ENCODE data around the gene USP21. TPM values are rescaled to one million over a fixed set of nuclear protein-coding genes. Genes with fewer than 3 reads are reported as not detected.

USP21 gene
- total RNA-seq, 1 donor from 2014 or later = 6.7 TPM

- H3K4me2 ChIP-seq = peak within 1 kb of the TSS; percentile 94
- H3K27me3 Mint-ChIP-seq (ENCODE audit: insufficient read depth, low read depth) = peaks cover 3% of the 10 kb centered on the region
- H3K4me1 ChIP-seq = no peaks in the 10 kb centered on the region
- peak within 1 kb of the TSS; percentile 98 for H2AFZ ChIP-seq (replicated peaks)
- H3K27ac ChIP-seq = no peak within 1 kb of the TSS
- no peaks in the 10 kb centered on the region for H4K20me1 ChIP-seq (ENCODE audit: low read depth)
- peak within 1 kb of the TSS; percentile 99 for H3K4me3 Mint-ChIP-seq
- H3K79me2 ChIP-seq (ENCODE audit: low read depth) = no peaks in the 10 kb centered on the region
- H3K36me3 ChIP-seq = no peaks in the 10 kb centered on the region
- DNase-seq (ENCODE audit: low spot score) = peak; percentile 90
- H3K36me3 Mint-ChIP-seq = peaks cover 20% of the 10 kb centered on the region
- peak within 1 kb of the TSS; percentile 82 for H3K4me3 ChIP-seq
- H3K9me3 ChIP-seq (ENCODE audit: low read depth) = no peaks in the 10 kb centered on the region
- H3K4me1 Mint-ChIP-seq = peaks cover 24% of the 10 kb centered on the region
- H3F3A ChIP-seq (ENCODE audit: low read depth) = peaks cover 10% of the 10 kb centered on the region
- peak within 1 kb of the TSS; percentile 49 for H3K9ac ChIP-seq
- H3K27ac Mint-ChIP-seq = peak within 1 kb of the TSS; percentile 99
- peaks cover 10% of the 10 kb centered on the region for H3K27me3 ChIP-seq
- TF ChIP-seq EZH2 (IDR thresholded peaks at IDR 0.05) (no peak), EZH2phosphoT487 (IDR thresholded peaks at IDR 0.05) (no peak), CTCF (IDR thresholded peaks at IDR 0.05) (peak; percentile 21)
- no peaks in the 10 kb centered on the region for H3K9me3 Mint-ChIP-seq
Observed at GRCh38 chr1:161177112-161177935, 18.0 kb downstream of the USP21 start, which contains the start of gene B4GALT3. Gene B4GALT3, minus strand, starts transcription at chr1:161177507. Its CDS starts 1,447 bp downstream, at chr1:161176060.

GRCh38 chr1:161177936-161178244, 18.6 kb downstream of the USP21 start:
- H3K9me3 ChIP-seq (ENCODE audit: low read depth) = no peaks in the 10 kb centered on the region
- peaks cover 10% of the 10 kb centered on the region for H3K27me3 ChIP-seq
- H3K36me3 ChIP-seq = no peaks in the 10 kb centered on the region
- no peak for DNase-seq (ENCODE audit: low spot score)
- TF ChIP-seq EZH2phosphoT487 (IDR thresholded peaks at IDR 0.05) (no peak), EZH2 (IDR thresholded peaks at IDR 0.05) (no peak), CTCF (IDR thresholded peaks at IDR 0.05) (no peak)
- H3K9me3 Mint-ChIP-seq = no peaks in the 10 kb centered on the region
- H3K27ac ChIP-seq = no peak overlapping the region
- no peak overlapping the region for H3K9ac ChIP-seq
- H3K27ac Mint-ChIP-seq = peak overlapping the region; percentile 16
- H3K36me3 Mint-ChIP-seq = peaks cover 17% of the 10 kb centered on the region
- peaks cover 3% of the 10 kb centered on the region for H3K27me3 Mint-ChIP-seq (ENCODE audit: insufficient read depth, low read depth)
- peak overlapping the region; percentile 94 for H3K4me2 ChIP-seq
- peak overlapping the region; percentile 99 for H3K4me3 Mint-ChIP-seq
- peaks cover 24% of the 10 kb centered on the region for H3K4me1 Mint-ChIP-seq
- no peaks in the 10 kb centered on the region for H3K4me1 ChIP-seq
- H3K79me2 ChIP-seq (ENCODE audit: low read depth) = no peaks in the 10 kb centered on the region
- no peaks in the 10 kb centered on the region for H4K20me1 ChIP-seq (ENCODE audit: low read depth)
- H3F3A ChIP-seq (ENCODE audit: low read depth) = peaks cover 10% of the 10 kb centered on the region
- peak overlapping the region; percentile 98 for H2AFZ ChIP-seq (replicated peaks)
- peak overlapping the region; percentile 82 for H3K4me3 ChIP-seq

GRCh38 chr1:161179698-161180097, 20.4 kb downstream of the USP21 start:
- Histone ChIP-seq H3K79me2 (ENCODE audit: low read depth) (no peaks in the 10 kb centered on the region), H2AFZ (replicated peaks) (no peak overlapping the region), H3F3A (ENCODE audit: low read depth) (peaks cover 10% of the 10 kb centered on the region), H3K4me1 (no peaks in the 10 kb centered on the region), H3K9ac (no peak overlapping the region), H3K9me3 (ENCODE audit: low read depth) (no peaks in the 10 kb centered on the region), H3K27me3 (peaks cover 10% of the 10 kb centered on the region), H3K36me3 (no peaks in the 10 kb centered on the region), H3K27ac (no peak overlapping the region), H4K20me1 (ENCODE audit: low read depth) (no peaks in the 10 kb centered on the region), H3K4me3 (no peak overlapping the region), H3K4me2 (no peak overlapping the region)
- H3K9me3 Mint-ChIP-seq = no peaks in the 10 kb centered on the region
- H3K36me3 Mint-ChIP-seq = peaks cover 10% of the 10 kb centered on the region
- H3K27me3 Mint-ChIP-seq (ENCODE audit: insufficient read depth, low read depth) = peaks cover 8% of the 10 kb centered on the region
- no peak for TF ChIP-seq EZH2 (IDR thresholded peaks at IDR 0.05)
- TF ChIP-seq CTCF (IDR thresholded peaks at IDR 0.05) = no peak
- TF ChIP-seq EZH2phosphoT487 (IDR thresholded peaks at IDR 0.05) = no peak
- H3K27ac Mint-ChIP-seq = no peak overlapping the region
- DNase-seq (ENCODE audit: low spot score) = no peak
- peaks cover 24% of the 10 kb centered on the region for H3K4me1 Mint-ChIP-seq
- no peak overlapping the region for H3K4me3 Mint-ChIP-seq
